Fibroblast of the aortic adventitia (primary cell): ENCODE results near the gene NHS. TPM values are rescaled to one million over a fixed set of nuclear protein-coding genes. Genes with fewer than 3 reads are reported as not detected.
"Not testable (repeated sequence)": the region's sequence is repeated elsewhere in the genome, so short reads cannot be mapped to it uniquely, and the experiment has no call there.

Source experiments
- DNase-seq: peaks from one replicate; pipeline ENCODE4 v3.0.0-alpha.2; 2010; ENCODE audit warnings: low read depth
- H3K4me3 ChIP-seq: 2 replicates; pipeline ENCODE4 v1.5.1; 2011; ENCODE audit warnings: low read depth, mild to moderate bottlenecking, control low read depth, low read length, moderate library complexity
- CTCF ChIP-seq: IDR thresholded peaks from 2 replicates; pipeline ENCODE4 v1.5.1; 2011; ENCODE audit warnings: mild to moderate bottlenecking, low read length, control low read depth, inconsistent platforms; ENCODE audit not compliant: insufficient read depth
- total RNA-seq: library from RNA; depleted of rRNA; stranded (reverse); fragments of >200 nt; gene quantifications from 2 replicates; pipeline ENCODE4 v1.2.3, GENCODE V29; 2012; ENCODE audit warnings: low replicate concordance

The NHS gene
- total RNA-seq, 1 donor = 11.6 TPM

GRCh38 chrX:17440258-17440657, 65.3 kb downstream of the NHS start:
- no peak overlapping the region for H3K4me3 ChIP-seq
- TF ChIP-seq CTCF = no peak
- no peak for DNase-seq

- H3K4me3 ChIP-seq = no peak overlapping the region
- no peak for DNase-seq
- no peak for TF ChIP-seq CTCF
These were observed 65.8 kb downstream of the NHS start for GRCh38 chrX:17440836-17441235.

- peak; percentile 50 for DNase-seq
- TF ChIP-seq CTCF = no peak
- no peak overlapping the region for H3K4me3 ChIP-seq
These were observed 67.0 kb downstream of the NHS start for GRCh38 chrX:17441965-17442364.

GRCh38 chrX:17442898-17443297, 67.9 kb downstream of the NHS start:
- DNase-seq = no peak
- no peak for TF ChIP-seq CTCF

GRCh38 chrX:17443556-17443955, 68.6 kb downstream of the NHS start:
- DNase-seq = no peak
- no peak for TF ChIP-seq CTCF
- H3K4me3 ChIP-seq = no peak overlapping the region

More at GRCh38 chrX:17442898-17443297, 67.9 kb downstream of the NHS start:
- no peak overlapping the region for H3K4me3 ChIP-seq

- H3K4me3 ChIP-seq, DNase-seq: not testable (repeated sequence)
These were observed 71.3 kb downstream of the NHS start for GRCh38 chrX:17446269-17446668.

GRCh38 chrX:17448188-17448587, 73.2 kb downstream of the NHS start:
- TF ChIP-seq CTCF = no peak
- DNase-seq = no peak
- no peak overlapping the region for H3K4me3 ChIP-seq
